Lower lobe of right lung (tissue), 2 donors: ENCODE results near the gene DCK. TPM values are rescaled to one million over a fixed set of nuclear protein-coding genes. Genes with fewer than 3 reads are reported as not detected.

Source experiments
- ATAC-seq, 2 donors: fragments of 200-7000 bp; cut with Tn5 transposase; one replicate each; pipeline ENCODE4 v1.9.1; 2020 to 2022; ENCODE audit warnings: mild to moderate bottlenecking in 2 of 2, moderate library complexity in 2 of 2
- DNase-seq: peaks from one replicate; pipeline ENCODE4 v3.0.0-alpha.2; 2020
- H3K27ac ChIP-seq: fragments of 200-600 bp; one replicate; pipeline ENCODE4 v1.8.0; 2022
- H3K27me3 ChIP-seq: fragments of 200-600 bp; one replicate; pipeline ENCODE4 v1.8.0; 2022; ENCODE audit warnings: low read depth
- H3K36me3 ChIP-seq: fragments of 200-600 bp; one replicate; pipeline ENCODE4 v1.8.0; 2022; ENCODE audit warnings: mild to moderate bottlenecking
- H3K4me1 ChIP-seq: fragments of 200-600 bp; one replicate; pipeline ENCODE4 v1.8.0; 2022
- H3K4me3 ChIP-seq: fragments of 200-600 bp; one replicate; pipeline ENCODE4 v1.8.0; 2022; ENCODE audit warnings: mild to moderate bottlenecking
- H3K9me3 ChIP-seq: fragments of 200-600 bp; one replicate; pipeline ENCODE4 v1.8.0; 2022
- intact Hi-C: fragments of 100-400 bp; cut with DNase I; formaldehyde crosslinking; loops from one replicate; pipeline ENCODE4 v1.11.0; 2022
- total RNA-seq: library from RNA; stranded (reverse); fragmentation: NEBNext Ultra II Directional; extraction: Animal tissue kit (Norgen Biotek cat#: 25700); gene quantifications from one replicate; pipeline ENCODE4 v1.2.1, GENCODE V29; 2021
- TF ChIP-seq, protein P1 (sequence below): fragments of 200-600 bp; IDR thresholded peaks from one replicate; pipeline ENCODE4 v1.8.0; 2022; ENCODE audit warnings: antibody characterized with exemption, mild to moderate bottlenecking
- donor health status: DM: no; HTN: yes; CAD: no; lungs with severe emphysema.

The DCK gene
- total RNA-seq, 1 donor from 2014 or later, result 18.1 TPM

DNA sequence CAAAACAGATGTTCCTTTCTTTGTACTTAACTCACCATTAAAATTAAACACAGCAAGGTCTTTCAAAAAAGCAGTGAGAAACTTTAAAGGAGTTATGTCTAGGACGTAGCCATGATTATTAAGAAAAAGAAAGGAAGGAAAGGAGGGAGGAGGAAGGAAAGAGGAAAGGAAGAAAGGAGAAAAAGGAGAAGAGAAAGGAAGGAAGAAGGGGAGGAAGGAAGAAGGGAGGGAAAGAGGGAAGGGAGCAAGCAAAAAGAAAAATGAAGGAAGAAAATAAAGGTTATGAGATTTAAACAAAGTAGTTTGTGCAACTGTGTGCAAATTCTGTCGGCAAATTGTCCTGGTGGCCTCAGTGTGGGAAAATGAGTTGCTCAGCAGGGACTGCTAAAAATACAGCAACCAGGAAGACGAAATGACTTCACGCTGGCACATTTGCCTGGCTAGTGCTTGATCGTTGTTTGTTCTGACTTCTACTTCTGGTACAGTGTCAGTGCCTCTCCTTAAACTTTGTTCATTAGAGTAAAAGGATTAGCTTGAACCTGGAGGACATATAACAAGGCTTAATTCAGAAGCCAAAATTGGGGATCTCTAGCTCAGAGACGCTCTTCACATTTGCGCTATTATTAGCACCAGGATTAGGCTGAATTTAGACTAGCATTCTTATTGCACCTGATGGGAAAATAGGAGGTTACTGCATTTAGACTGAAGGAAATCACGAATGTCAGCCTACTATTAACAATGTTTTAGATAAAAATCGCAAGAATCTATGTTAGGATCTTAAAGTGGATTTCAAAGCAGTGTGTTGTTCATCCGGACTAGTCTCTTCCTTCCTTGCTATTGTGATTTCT lies 81.2 kb downstream of the DCK start:
- no peak for ATAC-seq
- H3K27ac ChIP-seq, result no peak overlapping the region

More for the DNA sequence above, 81.2 kb downstream of the DCK start:
- H3K4me1 ChIP-seq, result no peaks in the 10 kb centered on the region
- no peak for DNase-seq
- H3K4me3 ChIP-seq, result no peak overlapping the region
- H3K36me3 ChIP-seq, result no peaks in the 10 kb centered on the region
- no peaks in the 10 kb centered on the region for H3K9me3 ChIP-seq
- intact Hi-C loops, result no loop called here
- H3K27me3 ChIP-seq, result no peaks in the 10 kb centered on the region
- TF ChIP-seq, protein P1, sequence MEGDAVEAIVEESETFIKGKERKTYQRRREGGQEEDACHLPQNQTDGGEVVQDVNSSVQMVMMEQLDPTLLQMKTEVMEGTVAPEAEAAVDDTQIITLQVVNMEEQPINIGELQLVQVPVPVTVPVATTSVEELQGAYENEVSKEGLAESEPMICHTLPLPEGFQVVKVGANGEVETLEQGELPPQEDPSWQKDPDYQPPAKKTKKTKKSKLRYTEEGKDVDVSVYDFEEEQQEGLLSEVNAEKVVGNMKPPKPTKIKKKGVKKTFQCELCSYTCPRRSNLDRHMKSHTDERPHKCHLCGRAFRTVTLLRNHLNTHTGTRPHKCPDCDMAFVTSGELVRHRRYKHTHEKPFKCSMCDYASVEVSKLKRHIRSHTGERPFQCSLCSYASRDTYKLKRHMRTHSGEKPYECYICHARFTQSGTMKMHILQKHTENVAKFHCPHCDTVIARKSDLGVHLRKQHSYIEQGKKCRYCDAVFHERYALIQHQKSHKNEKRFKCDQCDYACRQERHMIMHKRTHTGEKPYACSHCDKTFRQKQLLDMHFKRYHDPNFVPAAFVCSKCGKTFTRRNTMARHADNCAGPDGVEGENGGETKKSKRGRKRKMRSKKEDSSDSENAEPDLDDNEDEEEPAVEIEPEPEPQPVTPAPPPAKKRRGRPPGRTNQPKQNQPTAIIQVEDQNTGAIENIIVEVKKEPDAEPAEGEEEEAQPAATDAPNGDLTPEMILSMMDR, result no peak

Other genes with a start within 250 kb of the DCK start
- gene GRSF1, start 153.8 kb upstream of the DCK start, total RNA-seq, result 54.6 TPM
- 34.6 TPM for gene MOB1B, start 91.3 kb upstream of the DCK start, total RNA-seq